HepG2 (cell line): Measurements from ENCODE around the gene NEDD4L. TPM values are rescaled to one million over a fixed set of nuclear protein-coding genes. Genes with fewer than 3 reads are reported as not detected.

Source experiments
- BRD4 ChIP-seq: sonication (generic); formaldehyde crosslinking; IDR thresholded peaks from 2 replicates; pipeline ENCODE4 v1.4.0; 2020; ENCODE audit warnings: missing genetic modification reagents
- ELF4 ChIP-seq: sonication (generic); formaldehyde crosslinking; IDR thresholded peaks from 2 replicates; pipeline ENCODE4 v1.5.0; 2020; ENCODE audit warnings: missing genetic modification reagents, mild to moderate bottlenecking, moderate library complexity, borderline replicate concordance
- EP300 ChIP-seq, 3 experiments: sonication (generic) in 1 of 3; formaldehyde crosslinking in 1 of 3; IDR thresholded peaks; 2 replicates each; pipeline versions ENCODE4 v1.5.1 to v1.6.1; 2011 to 2020; ENCODE audit warnings: low read depth in 2 of 3, low read length in 2 of 3, borderline replicate concordance in 1 of 3, improper control_type of control experiment in 1 of 3, mild to moderate bottlenecking in 1 of 3, missing genetic modification reagents in 1 of 3, moderate library complexity in 1 of 3
- IKZF5 ChIP-seq: IDR thresholded peaks from 2 replicates; pipeline ENCODE4 v1.6.1; 2018; ENCODE audit warnings: missing genetic modification reagents, mild to moderate bottlenecking, missing compliant biosample characterization
- NFKBIZ ChIP-seq: IDR thresholded peaks from 2 replicates; pipeline ENCODE4 v1.6.1; 2018; ENCODE audit warnings: missing genetic modification reagents, missing compliant biosample characterization
- PBX2 ChIP-seq: IDR thresholded peaks from 2 replicates; pipeline ENCODE4 v1.6.1; 2016; ENCODE audit warnings: control low read depth
- PCBP1 ChIP-seq: fragments of 200-400 bp; formaldehyde crosslinking; IDR thresholded peaks from 2 replicates; pipeline ENCODE4 v1.6.1; 2017; ENCODE audit warnings: mild to moderate bottlenecking, low read depth, low read length, borderline replicate concordance
- PRMT3 ChIP-seq: sonication (generic); formaldehyde crosslinking; IDR thresholded peaks from 2 replicates; pipeline ENCODE4 v1.8.1; 2022; ENCODE audit warnings: low read depth, mild to moderate bottlenecking, moderate library complexity, missing genetic modification reagents, borderline replicate concordance
- SAP130 ChIP-seq: IDR thresholded peaks from 2 replicates; pipeline ENCODE4 v1.6.1; 2016; ENCODE audit warnings: low read depth
- ZBTB10 ChIP-seq: sonication (generic); formaldehyde crosslinking; IDR thresholded peaks from 2 replicates; pipeline ENCODE4 v1.4.0; 2020; ENCODE audit warnings: missing genetic modification reagents, borderline replicate concordance
- ZBTB42 ChIP-seq: sonication (generic); formaldehyde crosslinking; IDR thresholded peaks from 2 replicates; pipeline ENCODE4 v1.5.0; 2020; ENCODE audit warnings: mild to moderate bottlenecking, missing genetic modification reagents
- ZNF577 ChIP-seq: sonication (generic); formaldehyde crosslinking; IDR thresholded peaks from 2 replicates; pipeline ENCODE4 v1.4.0; 2020; ENCODE audit warnings: mild to moderate bottlenecking, low read depth, missing genetic modification reagents, borderline replicate concordance
- ZNF605 ChIP-seq: sonication (generic); formaldehyde crosslinking; IDR thresholded peaks from 2 replicates; pipeline ENCODE4 v1.8.0; 2022; ENCODE audit warnings: mild to moderate bottlenecking, missing genetic modification reagents
- ZNF7 ChIP-seq: IDR thresholded peaks from 2 replicates; pipeline ENCODE4 v1.6.1; 2016; ENCODE audit warnings: missing biosample characterization, missing genetic modification reagents
- ZNF770 ChIP-seq: sonication (generic); formaldehyde crosslinking; IDR thresholded peaks from 2 replicates; pipeline ENCODE4 v1.5.0; 2020; ENCODE audit warnings: mild to moderate bottlenecking, missing genetic modification reagents
- ZXDC ChIP-seq: sonication (generic); formaldehyde crosslinking; IDR thresholded peaks from 2 replicates; pipeline ENCODE4 v1.5.0; 2020; ENCODE audit warnings: mild to moderate bottlenecking, missing genetic modification reagents
- polyA plus RNA-seq, 8 experiments: library from polyadenylated mRNA; depleted of rRNA in 3 of 8; stranded (reverse) in 7 of 8; unstranded in 1 of 8; fragments of >200 nt; fragmentation: Illumina TruSeq in 4 of 8; extraction: Trizol in 4 of 8; gene quantifications; 2 replicates each; pipeline versions ENCODE4 v1.2.1 to v1.2.3, GENCODE V29; 2011 to 2016; ENCODE audit warnings: low read depth in 4 of 8, missing spikeins in 1 of 8, mixed read lengths in 1 of 8; ENCODE audit not compliant: insufficient read depth in 1 of 8
- total RNA-seq, 5 experiments: library from RNA; depleted of rRNA; stranded (reverse); fragments of >200 nt; fragmentation: Illumina TruSeq; extraction: Trizol; gene quantifications; 2 replicates each; pipeline ENCODE4 v1.2.3, GENCODE V29; 2016; ENCODE audit warnings: low read depth in 1 of 5

NEDD4L gene
- total and polyA plus RNA-seq, 2 of the 13 experiments (the other 11 are each of a cell fraction or from before 2014, with no cell fraction given), result 168 to 390 TPM

- TF ChIP-seq ZBTB10 (no peak; the same call in 1 of the 2 replicates), NFKBIZ (CRISPR knock-in tag) (0 out of 2 replicates have a peak, but pooled peaks have one; percentile 54), ZNF7 (CRISPR knock-in tag) (no peak), ZNF605 (no peak), IKZF5 (CRISPR knock-in tag) (no peak), ZNF770 (CRISPR knock-in tag) (no peak), EP300 (IDR thresholded peaks at IDR 0.05; ENCODE audit: low read depth in 2 of 2, low read length in 2 of 2) (peak in 1 of 2 experiments; percentile 66; a peak in 2 of 4 replicates), EP300 (CRISPR knock-in tag; IDR thresholded peaks at IDR 0.05; ENCODE audit: borderline replicate concordance) (no peak; the same call in 1 of the 2 replicates), SAP130 (CRISPR knock-in tag) (no peak), ZXDC (CRISPR knock-in tag) (no peak), ELF4 (no peak), ZNF577 (CRISPR knock-in tag) (no peak), BRD4 (CRISPR knock-in tag) (peak; percentile 90), PCBP1 (no peak), PRMT3 (CRISPR knock-in tag) (0 out of 2 replicates have a peak, but pooled peaks have one; percentile 36), ZBTB42 (CRISPR knock-in tag) (no peak), PBX2 (CRISPR knock-in tag) (no peak)
Observed at GRCh38 chr18:58412844-58413666, 369.0 kb downstream of the NEDD4L start (continued).
